DND-41 (cell line): Measurements from ENCODE around the gene PRR14.

ENCODE experiments used
- CTCF ChIP-seq: IDR thresholded peaks from 2 replicates; pipeline ENCODE4 v1.5.1; 2012; ENCODE audit warnings: borderline replicate concordance, low read length, moderate library complexity, mild to moderate bottlenecking; ENCODE audit not compliant: poor library complexity, severe bottlenecking; ENCODE audit errors: extremely low read depth
- EZH2 ChIP-seq: IDR thresholded peaks from 3 replicates; pipeline ENCODE4 v1.6.1; 2012; ENCODE audit warnings: borderline replicate concordance, low read depth, mild to moderate bottlenecking, moderate library complexity, low read length, inconsistent platforms; ENCODE audit not compliant: severe bottlenecking

DNA sequence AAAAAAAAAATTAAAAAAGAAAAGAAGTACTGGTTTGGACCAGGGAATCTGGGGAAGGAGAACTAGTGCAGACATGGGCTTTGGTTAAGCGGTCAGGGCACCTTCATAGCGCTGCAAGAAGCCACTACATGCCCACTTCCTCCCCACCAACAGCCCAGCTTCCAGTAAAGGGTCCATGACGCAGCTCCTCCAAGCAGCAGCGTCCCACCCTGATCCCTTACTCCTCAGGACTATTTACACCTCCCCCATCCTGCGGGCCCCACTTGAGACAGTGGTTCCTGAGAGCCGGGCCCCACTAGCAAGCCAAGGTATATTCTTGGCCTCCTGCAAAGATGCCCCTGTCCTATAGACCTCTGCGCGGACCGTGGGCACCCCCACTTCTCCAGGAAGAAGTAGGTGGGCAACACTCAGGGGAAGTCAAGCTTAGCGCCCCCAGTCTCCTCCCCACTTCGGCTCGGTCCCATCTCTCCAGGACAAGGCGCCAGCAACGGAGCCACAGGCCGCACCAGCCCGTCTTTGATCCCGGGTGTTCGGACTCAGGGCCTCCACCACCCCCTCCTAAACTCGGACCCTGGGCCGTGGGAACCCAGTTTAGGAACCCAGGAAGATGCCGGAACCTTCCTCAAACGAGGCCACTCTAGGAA lies 913 bp upstream of the PRR14 start:
- no peak for TF ChIP-seq CTCF
- no peak for TF ChIP-seq EZH2
